ENCODE measurements around the gene FCSK.

The FCSK gene

GRCh38 chr16:70455910-70456309 lies 1.5 kb downstream of the FCSK start:
- DNase-seq (ENCODE audit: low read depth in 2 of 2): no peak

GRCh38 chr16:70457446-70458166 lies 3.2 kb downstream of the FCSK start:
- no peak for DNase-seq (ENCODE audit: low read depth in 2 of 2)

- DNase-seq (ENCODE audit: low read depth in 2 of 2): no peak
Observed at GRCh38 chr16:70460737-70461261, 6.4 kb downstream of the FCSK start.

GRCh38 chr16:70463235-70463634 lies 8.8 kb downstream of the FCSK start:
- no peak for DNase-seq (ENCODE audit: low read depth in 2 of 2)

- DNase-seq (ENCODE audit: low read depth in 2 of 2): no peak
Observed at GRCh38 chr16:70465999-70466804, 11.8 kb downstream of the FCSK start.

GRCh38 chr16:70466805-70467076 lies 12.3 kb downstream of the FCSK start:
- DNase-seq (ENCODE audit: low read depth in 2 of 2): no peak

GRCh38 chr16:70467113-70467512 lies 12.7 kb downstream of the FCSK start:
- no peak for DNase-seq (ENCODE audit: low read depth in 2 of 2)

GRCh38 chr16:70467608-70468007 lies 13.2 kb downstream of the FCSK start:
- DNase-seq (ENCODE audit: low read depth in 2 of 2): no peak

GRCh38 chr16:70468776-70469525 lies 14.6 kb downstream of the FCSK start:
- DNase-seq (ENCODE audit: low read depth in 2 of 2): no peak

GRCh38 chr16:70470141-70470926 lies 15.9 kb downstream of the FCSK start:
- DNase-seq (ENCODE audit: low read depth in 2 of 2): no peak

- no peak for DNase-seq (ENCODE audit: low read depth in 2 of 2)
Observed at GRCh38 chr16:70470927-70471341, 16.5 kb downstream of the FCSK start.

- DNase-seq (ENCODE audit: low read depth in 2 of 2): no peak
Observed at GRCh38 chr16:70472786-70473433, 18.5 kb downstream of the FCSK start.

GRCh38 chr16:70473446-70474319 lies 19.3 kb downstream of the FCSK start:
- DNase-seq (ENCODE audit: low read depth in 2 of 2): no peak

GRCh38 chr16:70474320-70475053 lies 20.1 kb downstream of the FCSK start:
- no peak for DNase-seq (ENCODE audit: low read depth in 2 of 2)

- DNase-seq (ENCODE audit: low read depth in 2 of 2): no peak
Observed at GRCh38 chr16:70475054-70475871, 20.9 kb downstream of the FCSK start.

- DNase-seq (ENCODE audit: low read depth in 2 of 2): no peak
Observed at GRCh38 chr16:70476272-70477020, 22.1 kb downstream of the FCSK start.

GRCh38 chr16:70478169-70478568 lies 23.8 kb downstream of the FCSK start:
- no peak for DNase-seq (ENCODE audit: low read depth in 2 of 2)

GRCh38 chr16:70478912-70479341 lies 24.5 kb downstream of the FCSK start:
- DNase-seq (ENCODE audit: low read depth in 2 of 2): no peak
